Caco-2 (cell line): ENCODE data around the gene NFKBIB. TPM values are rescaled to one million over a fixed set of nuclear protein-coding genes. Genes with fewer than 3 reads are reported as not detected.

Experiments used
- BruUV-seq: library from RNA; stranded (reverse); fragments of 400-500 nt; replicated peaks from 2 replicates; lab custom pipeline; 2021; lab: Mats Ljungman, UMichigan
- CTCF ChIA-PET: fragments of 300-600 bp; sonication (Branson Sonifier 250); formaldehyde crosslinking; loops from one replicate; lab custom pipeline; 2022; ENCODE audit warnings: antibody characterized with exemption; lab: Charles Lee
- POLR2A ChIA-PET: fragments of 300-600 bp; sonication (Branson Sonifier 250); formaldehyde crosslinking; loops from one replicate; lab custom pipeline; 2022; ENCODE audit warnings: antibody characterized with exemption; lab: Charles Lee
- DNase-seq, 2 experiments: peaks; one replicate each; pipeline versions ENCODE4 v3.0.0 to v3.0.0-alpha.2; 2020 to 2022
- H3K27me3 ChIP-seq: replicated peaks from 2 replicates; pipeline ENCODE4 v1.6.0; 2011; ENCODE audit warnings: low read length; ENCODE audit not compliant: control insufficient read depth, insufficient read depth
- H3K36me3 ChIP-seq: 2 replicates; pipeline ENCODE4 v1.5.1; 2011; ENCODE audit warnings: low read length; ENCODE audit not compliant: control insufficient read depth, insufficient read depth
- H3K4me1 ChIP-seq: fragments of 250-450 bp; sonication (Bioruptor Pico); 2 replicates; pipeline ENCODE4 v1.5.1; 2020; ENCODE audit warnings: mild to moderate bottlenecking
- H3K4me3 ChIP-seq: 2 replicates; pipeline ENCODE4 v1.5.1; 2011; ENCODE audit warnings: low read depth, mild to moderate bottlenecking, control low read depth, low read length
- H3K9me3 ChIP-seq: fragments of 250-450 bp; sonication (Bioruptor Pico); 2 replicates; pipeline ENCODE4 v1.5.1; 2020; ENCODE audit warnings: mild to moderate bottlenecking, moderate library complexity
- H3K27ac Mint-ChIP-seq: one replicate; pipeline ENCODE4 v1.8.0; 2022; ENCODE audit warnings: mixed read lengths; ENCODE audit not compliant: unreplicated experiment
- H3K27me3 Mint-ChIP-seq: one replicate; pipeline ENCODE4 v1.8.0; 2022; ENCODE audit warnings: mixed read lengths; ENCODE audit not compliant: insufficient read depth, unreplicated experiment
- H3K36me3 Mint-ChIP-seq: one replicate; pipeline ENCODE4 v1.8.0; 2022; ENCODE audit warnings: mild to moderate bottlenecking, mixed read lengths; ENCODE audit not compliant: insufficient read depth, unreplicated experiment
- H3K4me1 Mint-ChIP-seq: one replicate; pipeline ENCODE4 v1.8.0; 2022; ENCODE audit warnings: low read depth, mixed read lengths; ENCODE audit not compliant: unreplicated experiment
- H3K4me3 Mint-ChIP-seq: one replicate; pipeline ENCODE4 v1.8.0; 2022; ENCODE audit warnings: mild to moderate bottlenecking, moderate library complexity, mixed read lengths; ENCODE audit not compliant: unreplicated experiment
- H3K9me3 Mint-ChIP-seq: one replicate; pipeline ENCODE4 v1.8.0; 2022; ENCODE audit warnings: mixed read lengths; ENCODE audit not compliant: unreplicated experiment
- CTCF ChIP-seq, 2 experiments: fragments of 200-600 bp in 1 of 2; IDR thresholded peaks; 1 replicate in 1 of 2; 2 replicates in 1 of 2; pipeline versions ENCODE4 v1.5.1 to v1.8.0; 2011 to 2022; ENCODE audit warnings: antibody characterized with exemption in 1 of 2, control low read depth in 1 of 2, inconsistent platforms in 1 of 2, low read depth in 1 of 2, low read length in 1 of 2, mild to moderate bottlenecking in 1 of 2, moderate library complexity in 1 of 2; ENCODE audit not compliant: insufficient read depth in 1 of 2, severe bottlenecking in 1 of 2, unreplicated experiment in 1 of 2
- intact Hi-C: fragments of 100-400 bp; cut with micrococcal nuclease; formaldehyde crosslinking; loops from one replicate; pipeline ENCODE4 v1.10.0; 2022; ENCODE audit not compliant: unreplicated experiment
- total RNA-seq: library from RNA; stranded (reverse); gene quantifications from 2 replicates; pipeline ENCODE4 v1.2.3, GENCODE V29; 2022

Gene NFKBIB
- total RNA-seq, 1 experiment from 2014 or later = 43.9 TPM

- Mint-ChIP-seq H3K27me3 (no peaks in the 10 kb centered on the region), H3K4me3 (no peak overlapping the region), H3K36me3 (peaks cover 20% of the 10 kb centered on the region), H3K4me1 (peaks cover 19% of the 10 kb centered on the region), H3K9me3 (no peaks in the 10 kb centered on the region), H3K27ac (no peak overlapping the region)
- no peaks in the 10 kb centered on the region for H3K9me3 ChIP-seq
- CTCF ChIA-PET = interaction anchor here (0.7 kb wide), 2 partner anchors 26 to 252 kb away, joined by 3 read pairs; partner anchors contain the start of genes MRPS12 and SARS2
- POLR2A ChIA-PET = no interaction called here
- no TSS peak for BruUV-seq
- H3K27me3 ChIP-seq = no peaks in the 10 kb centered on the region
- H3K4me1 ChIP-seq = peaks cover 18% of the 10 kb centered on the region
- DNase-seq = no peak
- no peaks in the 10 kb centered on the region; the same call in none of the 2 replicates for H3K36me3 ChIP-seq
- TF ChIP-seq CTCF (IDR thresholded peaks at IDR 0.05; ENCODE audit: insufficient read depth in 1 of 2, low read depth in 1 of 2, low read length in 1 of 2, severe bottlenecking in 1 of 2, unreplicated experiment in 1 of 2) = no peak
- H3K4me3 ChIP-seq = no peak overlapping the region
- intact Hi-C loops = no loop called here
Observed at GRCh38 chr19:38956264-38956663, 56.5 kb downstream of the NFKBIB start.

GRCh38 chr19:38958301-38958700 is 58.5 kb downstream of the NFKBIB start:
- H3K27me3 Mint-ChIP-seq = no peaks in the 10 kb centered on the region
- H3K36me3 ChIP-seq = no peaks in the 10 kb centered on the region; the same call in none of the 2 replicates
- intact Hi-C loops = no loop called here
- no peak overlapping the region for H3K4me3 ChIP-seq
- H3K9me3 ChIP-seq = no peaks in the 10 kb centered on the region
- no TSS peak for BruUV-seq
- peaks cover under 1% of the 10 kb centered on the region for H3K36me3 Mint-ChIP-seq
- H3K27me3 ChIP-seq = no peaks in the 10 kb centered on the region
- H3K4me1 Mint-ChIP-seq = peaks cover 19% of the 10 kb centered on the region
- H3K9me3 Mint-ChIP-seq = no peaks in the 10 kb centered on the region
- POLR2A ChIA-PET = no interaction called here
- peaks cover 4% of the 10 kb centered on the region; the same call in 1 of the 2 replicates for H3K4me1 ChIP-seq
- CTCF ChIA-PET = interaction anchor here (0.7 kb wide), 1 partner anchor 18 kb away, joined by 3 read pairs; the partner anchor contains the start of gene FBXO17
- no peak overlapping the region for H3K4me3 Mint-ChIP-seq
- H3K27ac Mint-ChIP-seq = no peak overlapping the region
- DNase-seq = no peak
- TF ChIP-seq CTCF (IDR thresholded peaks at IDR 0.05; ENCODE audit: insufficient read depth in 1 of 2, low read depth in 1 of 2, low read length in 1 of 2, severe bottlenecking in 1 of 2, unreplicated experiment in 1 of 2) = no peak

Other genes with a start within 250 kb of the NFKBIB start
- gene CAPN12, start 155.5 kb upstream of the NFKBIB start, total RNA-seq = 8.8 and 11.0 TPM in 2 replicates
- not detected in 2 replicates for gene LGALS7, start 126.5 kb upstream of the NFKBIB start, total RNA-seq
- not detected in 2 replicates for gene LGALS7B, start 110.8 kb upstream of the NFKBIB start, total RNA-seq
- gene LGALS4, start 87.0 kb upstream of the NFKBIB start, total RNA-seq = 1.6 and 2.2 TPM in 2 replicates
- 150 and 163 TPM in 2 replicates for gene ECH1, start 68.2 kb upstream of the NFKBIB start, total RNA-seq
- gene HNRNPL, start 50.0 kb upstream of the NFKBIB start, total RNA-seq = 443 and 446 TPM in 2 replicates
- gene RINL, start 21.7 kb upstream of the NFKBIB start, total RNA-seq = 1.5 and 1.9 TPM in 2 replicates
- gene SIRT2, start 351 bp upstream of the NFKBIB start, total RNA-seq = 33.3 and 34.4 TPM in 2 replicates
- gene CCER2, start 12.2 kb downstream of the NFKBIB start, total RNA-seq = 0.68 TPM in 1 of 2 replicates, not detected in the other
- gene SARS2, start 30.8 kb downstream of the NFKBIB start, total RNA-seq = 66.6 and 85.1 TPM in 2 replicates
- 77.9 and 82.5 TPM in 2 replicates for gene MRPS12, start 31.0 kb downstream of the NFKBIB start, total RNA-seq
- 42.8 and 45.2 TPM in 2 replicates for gene FBXO17, start 75.8 kb downstream of the NFKBIB start, total RNA-seq
- gene FBXO27, start 132.6 kb downstream of the NFKBIB start, total RNA-seq = 3.4 and 3.8 TPM in 2 replicates
- 0.45 and 0.46 TPM in 2 replicates for gene ACP7, start 184.4 kb downstream of the NFKBIB start, total RNA-seq
- 98.6 and 112 TPM in 2 replicates for gene PAK4, start 225.8 kb downstream of the NFKBIB start, total RNA-seq